Measurements from ENCODE around the gene PHETA2.
"Not testable (repeated sequence)": the region's sequence is repeated elsewhere in the genome, so short reads cannot be mapped to it uniquely, and the experiment has no call there.

The PHETA2 gene

GRCh38 chr22:42069801-42070516 lies 4.1 kb upstream of the PHETA2 start:
- peak; percentile 66 for DNase-seq (ENCODE audit: low read depth)

- peak; percentile 98 for DNase-seq (ENCODE audit: low read depth)
These were observed 3.3 kb upstream of the PHETA2 start, which contains the start of gene NAGA for GRCh38 chr22:42070517-42071422. Gene NAGA (minus strand): TSS chr22:42070812. CDS start chr22:42070297, 515 bp downstream.

- not testable (repeated sequence) for DNase-seq (ENCODE audit: low read depth)
These were observed 2.5 kb upstream of the PHETA2 start for GRCh38 chr22:42071508-42071907.

- no peak for DNase-seq (ENCODE audit: low read depth)
These were observed 1.3 kb upstream of the PHETA2 start for GRCh38 chr22:42072606-42073330.

- DNase-seq (ENCODE audit: low read depth), result no peak
These were observed 417 bp upstream of the PHETA2 start for GRCh38 chr22:42073621-42074041.

GRCh38 chr22:42074846-42075676 lies 1.0 kb downstream of the PHETA2 start:
- no peak for DNase-seq (ENCODE audit: low read depth)

GRCh38 chr22:42076764-42077485 lies 2.9 kb downstream of the PHETA2 start:
- no peak for DNase-seq (ENCODE audit: low read depth)

- no peak for DNase-seq (ENCODE audit: low read depth)
These were observed 3.6 kb downstream of the PHETA2 start for GRCh38 chr22:42077486-42078125.

GRCh38 chr22:42078469-42079318 lies 4.6 kb downstream of the PHETA2 start:
- no peak for DNase-seq (ENCODE audit: low read depth)

GRCh38 chr22:42079319-42080251 lies 5.5 kb downstream of the PHETA2 start, which contains the start of gene SMDT1:
Gene SMDT1 (plus strand): TSS chr22:42079700. CDS start chr22:42079769, 69 bp downstream.
- peak; percentile 94 for DNase-seq (ENCODE audit: low read depth)

GRCh38 chr22:42080287-42080686 lies 6.2 kb downstream of the PHETA2 start:
- DNase-seq (ENCODE audit: low read depth), result peak; percentile 40

- no peak for DNase-seq (ENCODE audit: low read depth)
These were observed 9.1 kb downstream of the PHETA2 start for GRCh38 chr22:42083119-42083518.

- DNase-seq (ENCODE audit: low read depth), result no peak
These were observed 10.8 kb downstream of the PHETA2 start for GRCh38 chr22:42084874-42085273.

- no peak for DNase-seq (ENCODE audit: low read depth)
These were observed 12.0 kb downstream of the PHETA2 start for GRCh38 chr22:42086051-42086450.

- peak; percentile 98 for DNase-seq (ENCODE audit: low read depth)
These were observed 16.8 kb downstream of the PHETA2 start, which contains the start of gene NDUFA6 for GRCh38 chr22:42090596-42091454. Gene NDUFA6 (minus strand): TSS chr22:42090772. CDS start chr22:42090744, 28 bp downstream.

- no peak for DNase-seq (ENCODE audit: low read depth)
These were observed 17.4 kb downstream of the PHETA2 start for GRCh38 chr22:42091455-42091782.

GRCh38 chr22:42101199-42101598 lies 27.2 kb downstream of the PHETA2 start:
- DNase-seq (ENCODE audit: low read depth), result no peak

Measured in CMK (cell line).